ENCODE measurements around the gene TMEM248.
"Not testable (repeated sequence)": the region's sequence is repeated elsewhere in the genome, so short reads cannot be mapped to it uniquely, and the experiment has no call there.

Gene TMEM248

DNA sequence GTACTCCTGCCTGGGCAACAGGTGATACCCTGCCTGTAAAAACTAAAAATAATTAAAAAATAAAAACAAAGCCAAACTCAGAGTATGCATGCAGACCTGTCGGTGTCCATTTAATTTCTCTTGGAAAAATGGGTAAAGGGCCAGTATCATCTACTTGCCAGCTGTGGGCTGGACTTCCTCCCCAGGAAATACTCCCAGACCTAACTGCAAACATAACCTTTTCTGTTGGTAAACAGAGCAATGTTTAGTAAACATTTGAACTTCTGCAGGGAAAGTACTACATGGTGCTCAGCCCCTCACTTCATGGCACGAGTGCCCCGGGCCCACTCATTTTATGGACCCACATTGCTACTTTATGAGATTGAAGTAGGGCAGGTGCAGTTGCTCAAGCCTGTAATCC, 10.2 kb upstream of the TMEM248 start:
- DNase-seq: no peak

DNA sequence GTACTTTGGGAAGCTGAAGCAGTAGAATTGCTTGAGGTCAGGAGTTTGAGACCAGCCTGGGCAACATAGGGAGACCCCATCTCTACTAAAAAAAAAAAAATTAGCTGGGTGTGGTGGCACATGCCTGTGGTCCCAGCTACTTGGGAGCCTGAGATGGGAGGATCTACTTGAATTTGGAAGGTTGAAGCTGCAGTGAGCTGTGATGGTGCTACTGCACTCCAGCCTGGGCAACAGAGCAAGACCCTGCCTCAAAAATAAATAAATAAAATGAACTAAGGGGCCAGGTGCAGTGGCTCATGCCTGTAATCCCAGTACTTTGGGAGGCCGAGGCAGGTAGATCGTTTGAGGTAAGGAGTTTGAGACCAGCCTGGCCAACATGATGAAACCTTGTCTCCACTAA, 9.8 kb upstream of the TMEM248 start:
- not testable (repeated sequence) for DNase-seq

DNA sequence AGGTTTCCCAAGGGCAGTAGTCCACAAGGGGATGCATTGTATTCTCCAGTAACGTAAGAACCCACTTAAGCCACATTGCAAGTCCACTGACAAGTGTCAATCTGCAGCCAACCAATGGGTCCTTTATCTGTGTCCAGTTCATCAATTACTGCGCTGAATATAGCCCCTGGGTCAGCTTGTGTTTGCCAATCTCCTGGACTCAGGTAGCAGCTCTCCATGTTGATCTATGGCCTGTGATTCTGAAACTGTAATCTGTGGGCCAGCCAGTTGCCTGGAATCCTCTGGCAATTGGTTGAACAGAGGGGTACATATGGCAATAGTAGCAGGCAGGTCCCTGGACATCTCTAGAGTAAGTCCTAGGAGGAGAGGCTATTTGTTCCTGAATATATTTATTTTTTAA, 8.8 kb upstream of the TMEM248 start:
- DNase-seq: no peak

DNA sequence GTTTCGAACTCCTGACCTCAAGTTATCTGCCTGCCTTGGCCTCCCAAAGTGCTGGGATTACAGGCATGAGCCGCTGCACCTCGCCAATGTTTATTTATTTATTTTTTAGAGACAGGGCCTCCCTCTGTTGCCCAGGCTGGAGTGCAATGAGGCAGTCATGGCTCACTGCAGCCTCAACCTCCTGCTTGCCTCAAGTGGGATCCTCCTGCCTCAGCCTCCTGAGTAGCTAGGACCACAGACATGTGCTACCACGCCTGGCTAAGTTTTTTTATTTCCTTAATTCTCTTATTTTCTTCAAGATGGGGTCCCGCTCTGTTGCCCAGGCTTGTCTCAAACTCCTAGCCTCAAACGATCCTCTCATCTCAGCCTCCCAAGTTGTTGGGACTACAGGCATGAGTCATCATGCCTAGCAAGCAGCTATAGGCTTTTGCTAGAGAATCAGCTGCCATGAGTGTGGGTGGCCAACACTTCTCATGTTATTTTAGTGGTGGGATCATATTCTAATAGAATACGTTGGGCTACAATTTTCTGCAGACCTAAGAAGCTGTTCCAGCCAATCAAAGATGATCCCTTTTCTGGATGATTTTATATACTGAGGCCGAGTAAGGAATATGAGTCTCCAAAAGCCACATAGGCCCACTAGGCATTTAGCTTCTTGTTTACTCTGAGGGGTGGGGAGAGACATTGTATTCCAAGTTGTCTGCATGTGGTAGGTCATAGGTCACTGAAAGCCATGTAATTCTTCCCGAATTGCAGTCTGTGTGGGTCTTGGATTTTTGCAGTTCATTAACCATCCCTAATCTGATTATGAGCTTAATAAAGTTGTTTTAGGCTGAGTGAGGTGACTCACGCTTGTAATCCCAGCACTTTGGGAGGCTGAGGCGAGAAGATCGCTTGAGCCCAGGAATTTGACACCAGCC, 7.6 kb upstream of the TMEM248 start:
- no peak for DNase-seq

DNA sequence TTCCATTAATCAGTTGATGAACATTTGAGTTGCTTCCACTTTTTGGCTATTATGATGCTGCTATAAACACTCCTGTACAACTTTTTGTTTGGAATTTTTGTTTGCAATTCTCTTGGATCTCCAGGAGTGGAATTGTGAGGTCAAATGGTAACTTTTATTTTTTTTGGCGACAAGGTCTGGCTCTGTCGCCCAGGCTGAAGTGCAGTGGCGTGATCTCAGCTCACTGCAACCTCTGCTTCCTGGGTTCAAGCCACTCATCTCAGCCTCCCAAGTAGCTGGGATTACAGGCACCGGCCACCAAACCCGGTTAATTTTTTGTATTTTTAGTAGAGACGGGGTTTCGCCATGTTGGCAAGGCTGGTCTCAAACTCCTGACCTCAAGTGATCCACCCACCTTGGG, 3.1 kb upstream of the TMEM248 start:
- not testable (repeated sequence) for DNase-seq

DNA sequence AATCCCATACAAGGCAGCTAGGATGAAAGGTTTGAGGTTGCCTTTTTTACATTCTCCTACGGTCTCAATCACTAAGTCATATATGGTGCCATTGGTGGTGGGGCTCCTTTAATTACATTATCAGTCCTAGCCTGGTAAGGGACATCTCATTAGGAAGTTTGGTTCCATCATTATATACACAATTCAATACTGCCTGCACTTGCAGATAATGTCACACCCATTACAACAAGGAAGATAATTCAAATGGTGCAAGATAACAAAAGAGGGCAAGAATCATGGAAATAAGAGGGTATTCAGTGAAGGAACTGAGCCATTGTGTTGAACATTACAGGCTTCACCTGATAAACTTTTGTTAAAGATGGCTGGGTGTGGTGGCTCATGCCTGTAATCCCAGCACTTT, 1.7 kb upstream of the TMEM248 start:
- DNase-seq: no peak

DNA sequence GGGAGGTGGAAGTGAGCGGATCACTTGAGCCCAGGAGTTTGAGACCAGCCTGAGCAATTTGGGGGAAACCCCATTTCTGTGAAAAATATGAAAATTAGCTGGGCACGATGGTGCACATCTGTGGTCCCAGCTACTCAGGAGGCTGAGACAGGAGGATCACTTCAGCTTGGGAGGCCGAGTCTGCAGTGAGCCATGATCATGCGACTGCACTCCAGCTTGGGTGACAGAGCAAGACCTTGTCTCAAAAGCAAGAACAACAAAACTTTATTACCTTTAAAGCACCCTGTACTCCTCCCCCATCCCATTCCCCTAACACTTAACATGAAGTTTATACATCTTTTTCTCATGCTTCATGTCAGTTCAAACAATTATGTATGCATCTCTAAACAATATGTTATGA, 1.3 kb upstream of the TMEM248 start:
- DNase-seq: no peak

DNA sequence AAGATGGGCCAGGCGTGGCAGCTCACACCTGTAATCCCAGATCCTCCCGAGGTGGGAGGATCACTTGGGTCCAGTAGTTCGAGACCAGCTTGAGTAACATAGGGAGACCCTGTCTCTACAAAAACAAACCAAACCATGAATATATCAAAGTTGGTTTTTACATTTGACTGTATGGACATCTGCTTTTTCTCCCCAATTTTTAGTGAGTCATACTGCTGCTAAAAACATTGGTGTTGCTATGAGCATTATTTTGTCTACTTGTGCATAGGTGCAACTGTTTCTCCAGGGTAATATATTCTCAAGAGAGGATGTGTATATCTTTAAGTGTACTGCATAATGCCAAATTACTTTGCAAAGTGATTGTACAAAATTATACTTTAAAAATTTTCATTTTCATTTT, 769 bp upstream of the TMEM248 start:
- DNase-seq: no peak

DNA sequence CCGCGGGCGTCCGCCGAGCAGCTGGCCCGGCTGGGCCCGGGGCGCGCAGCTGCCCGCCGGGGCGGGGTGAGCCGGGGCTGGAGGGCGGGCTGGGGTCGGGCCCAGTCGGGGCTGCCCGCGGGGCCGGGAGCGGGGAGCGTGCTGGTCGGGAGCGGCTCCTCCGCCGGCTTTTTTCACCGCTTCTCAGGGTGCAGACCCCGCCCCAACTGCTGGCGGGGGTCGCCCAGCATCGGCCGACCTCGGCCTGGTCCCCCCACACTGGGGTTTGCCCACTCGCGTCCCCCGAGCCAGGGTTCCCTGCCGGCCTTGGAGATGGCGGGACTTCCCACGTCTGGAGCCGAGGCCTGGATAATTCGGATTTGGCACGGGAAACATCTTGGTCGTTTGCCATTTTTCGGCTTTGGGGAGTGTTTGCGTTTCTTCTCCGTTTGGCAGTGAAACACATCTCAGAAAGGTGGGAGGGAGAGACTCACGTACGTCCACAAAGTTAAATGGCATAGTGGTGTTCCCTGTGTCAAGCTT, 432 bp downstream of the TMEM248 start:
- DNase-seq: no peak

DNA sequence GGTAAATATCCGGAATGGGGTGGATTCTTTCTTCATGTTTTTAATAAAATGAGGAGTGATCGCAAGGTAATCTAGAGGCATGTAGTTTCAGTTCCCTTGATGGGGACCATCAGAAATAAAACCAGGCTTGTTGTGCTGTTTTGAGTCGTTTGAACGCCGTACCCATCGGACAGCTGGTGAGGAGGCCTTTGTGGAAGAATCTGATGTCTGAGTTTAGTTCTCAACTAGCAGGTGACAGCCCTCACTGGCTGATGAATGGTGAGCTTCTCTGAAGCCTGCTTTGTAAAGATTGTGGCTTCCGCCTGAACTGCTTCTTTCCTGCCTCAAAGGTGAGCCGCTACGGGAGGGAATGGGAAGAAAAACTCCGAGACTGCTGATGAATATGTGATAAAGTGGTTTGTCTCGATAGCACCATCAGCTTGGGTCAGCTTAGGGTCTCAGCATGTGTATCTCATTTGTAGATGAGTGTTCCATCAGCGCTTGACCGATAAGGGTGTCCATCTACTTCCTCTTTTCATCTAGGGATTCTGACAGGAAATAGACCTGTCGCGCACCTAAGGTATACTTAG, 977 bp downstream of the TMEM248 start:
- peak; percentile 10 for DNase-seq

DNA sequence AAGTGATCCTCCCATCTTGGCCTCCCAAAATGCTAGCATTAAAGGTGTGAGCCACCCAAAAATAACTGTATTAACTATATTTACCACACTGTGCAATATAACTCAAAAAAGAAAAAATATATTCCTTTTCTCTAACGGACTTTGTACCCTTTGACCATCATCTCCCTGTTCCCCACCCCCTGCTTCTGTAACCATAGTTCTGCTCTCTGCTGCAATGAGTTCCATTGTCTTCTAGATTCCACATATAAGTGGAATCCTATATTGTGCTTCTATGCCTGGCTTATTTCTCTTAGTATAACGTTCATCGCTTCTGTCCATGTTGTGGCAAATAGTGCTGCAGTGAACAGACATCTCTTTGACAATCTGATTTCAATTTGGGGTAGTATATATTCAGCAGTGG, 4.2 kb downstream of the TMEM248 start:
- no peak for DNase-seq

DNA sequence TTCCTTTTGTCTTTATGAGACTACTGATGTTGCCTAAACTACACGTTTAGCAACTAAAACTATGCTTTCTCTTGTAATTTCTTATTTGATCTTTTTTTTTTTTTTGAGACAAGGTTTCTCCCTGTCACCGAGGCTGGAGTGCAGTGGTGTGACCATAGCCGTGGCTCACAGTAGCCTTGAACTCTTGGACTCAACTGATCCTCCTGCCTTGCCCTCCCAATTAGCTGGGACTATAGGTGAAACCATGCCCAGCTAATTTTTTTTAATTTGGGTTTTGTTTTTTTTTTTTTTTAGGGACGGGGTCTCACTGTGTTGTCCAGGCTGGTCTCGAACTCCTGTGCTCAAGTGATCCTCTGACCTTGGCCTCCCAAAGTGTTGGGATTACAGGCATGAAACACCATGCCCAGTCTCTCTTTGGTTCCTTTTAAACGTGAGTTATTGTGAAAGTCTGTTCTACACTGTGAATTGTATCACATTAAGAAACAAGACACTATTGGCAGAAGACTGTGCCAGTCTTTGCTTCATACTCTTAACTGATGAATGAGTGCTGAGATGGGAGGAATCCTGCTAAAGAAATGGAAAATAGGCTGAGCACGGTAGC, 6.4 kb downstream of the TMEM248 start:
- DNase-seq: no peak

DNA sequence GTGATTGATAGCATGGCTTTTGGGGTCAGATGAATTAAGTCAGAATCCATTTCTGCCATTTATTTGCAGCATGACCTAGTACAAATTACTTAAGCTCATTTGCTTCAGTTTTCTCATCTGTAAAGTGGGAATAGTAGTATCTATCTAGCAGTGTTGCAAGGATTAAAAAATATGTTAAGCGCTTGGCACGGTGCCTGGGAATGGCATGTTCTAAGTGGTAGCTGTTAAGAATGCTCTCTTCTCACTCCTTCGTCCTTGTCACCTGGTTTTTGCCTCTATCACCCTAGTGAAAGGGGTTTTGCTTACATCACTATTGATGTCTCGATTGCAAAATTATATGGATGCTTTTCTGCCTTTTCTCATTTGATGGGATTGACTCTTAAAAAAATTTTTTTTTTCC, 7.4 kb downstream of the TMEM248 start:
- DNase-seq: no peak

DNA sequence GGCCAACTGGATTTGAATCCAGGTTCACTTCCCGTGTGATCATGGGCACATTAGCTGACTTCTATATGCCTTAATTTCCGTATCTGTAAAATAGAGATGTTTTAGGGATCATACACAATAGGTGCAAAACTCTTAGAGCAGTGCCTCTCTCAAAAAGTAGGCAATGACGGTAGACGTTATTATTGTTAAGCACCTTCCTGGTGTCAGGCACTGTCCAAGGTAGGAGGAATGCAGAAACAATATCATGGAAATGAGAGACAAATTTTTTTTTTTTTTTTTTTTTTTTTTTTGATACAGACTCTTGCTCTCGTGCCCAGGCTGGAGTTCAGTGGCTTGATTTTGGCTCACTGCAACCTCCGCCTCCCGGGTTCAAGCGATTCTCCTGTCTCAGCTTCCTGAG, 8.1 kb downstream of the TMEM248 start:
- no peak for DNase-seq

DNA sequence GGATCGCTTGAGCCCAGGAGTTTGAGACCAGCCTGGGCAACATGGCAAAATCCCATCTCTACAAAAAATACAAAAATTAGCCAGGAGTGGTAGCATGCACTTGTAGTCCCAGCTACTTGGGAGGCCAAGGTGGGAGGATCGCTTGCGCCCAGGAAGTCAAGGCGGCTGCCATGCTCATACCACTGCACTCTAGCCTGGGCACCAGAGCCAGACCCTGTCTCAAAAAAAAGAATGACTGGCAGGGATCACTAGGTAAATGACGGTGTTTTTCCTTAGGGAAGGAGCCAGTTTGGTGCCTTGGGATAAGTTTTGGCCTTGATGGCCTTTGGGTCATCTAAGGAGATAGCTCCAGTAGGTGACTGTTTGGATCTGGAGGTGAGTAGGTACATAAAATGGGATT, 8.9 kb downstream of the TMEM248 start:
- DNase-seq: no peak

DNA sequence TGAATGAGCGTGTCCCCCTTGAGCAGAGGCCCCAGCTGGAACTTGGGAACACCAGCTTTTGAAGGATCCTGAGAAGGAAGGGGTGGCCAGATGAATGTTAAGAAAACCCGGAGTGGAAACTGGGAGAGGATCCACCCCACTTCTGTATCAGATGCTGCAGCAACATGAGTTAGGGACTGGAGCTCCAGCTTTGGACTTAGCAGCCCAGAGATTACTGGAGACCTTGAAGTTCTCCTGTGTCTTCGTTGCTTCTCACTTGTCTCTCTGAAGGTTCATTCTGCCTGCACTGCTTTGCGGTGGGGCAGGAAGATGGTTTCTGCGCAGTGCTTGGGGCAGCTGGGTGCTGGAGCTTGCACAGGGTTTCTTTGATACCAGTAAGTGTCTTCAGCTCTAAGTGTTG, 9.3 kb downstream of the TMEM248 start:
- DNase-seq: no peak

DNA sequence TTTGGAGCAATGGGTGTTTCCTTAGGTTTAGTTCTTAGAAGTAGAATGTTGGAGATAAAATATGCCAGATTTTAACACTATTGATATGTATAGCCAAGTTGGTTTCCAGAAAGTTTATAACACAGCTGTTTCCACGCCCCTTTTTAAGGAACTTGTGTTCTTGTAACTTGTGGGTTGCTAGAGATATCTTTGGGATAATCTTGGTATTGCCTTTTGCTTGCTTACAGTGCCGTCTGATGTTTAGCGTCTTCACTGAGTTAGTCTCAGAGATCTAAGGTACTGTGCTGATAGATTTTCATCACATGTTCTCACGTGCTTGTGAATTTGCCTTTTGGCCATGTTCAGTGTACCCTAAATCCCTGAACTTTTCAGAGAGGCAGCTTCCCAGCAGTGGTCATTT, 12.4 kb downstream of the TMEM248 start:
- no peak for DNase-seq

DNA sequence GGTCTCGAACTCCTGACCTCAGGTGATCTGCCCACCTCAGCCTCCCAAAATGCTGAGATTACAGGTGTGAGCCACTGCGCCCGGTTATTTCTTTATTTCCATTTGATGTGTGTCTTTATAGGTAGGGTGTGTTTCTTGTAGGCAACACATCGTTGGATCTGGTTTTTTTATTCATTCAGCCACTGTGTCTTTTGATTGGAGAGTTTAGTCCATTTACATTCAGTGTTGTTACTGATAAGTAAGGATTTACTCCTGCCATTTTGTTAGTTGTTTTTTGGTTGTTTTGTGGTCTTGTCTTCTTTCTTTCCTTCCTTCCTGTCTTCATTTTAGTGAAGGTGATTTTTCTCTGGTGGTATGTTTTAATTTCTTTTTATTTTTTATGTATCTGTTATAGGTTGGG, 16.9 kb downstream of the TMEM248 start:
- DNase-seq: no peak

DNA sequence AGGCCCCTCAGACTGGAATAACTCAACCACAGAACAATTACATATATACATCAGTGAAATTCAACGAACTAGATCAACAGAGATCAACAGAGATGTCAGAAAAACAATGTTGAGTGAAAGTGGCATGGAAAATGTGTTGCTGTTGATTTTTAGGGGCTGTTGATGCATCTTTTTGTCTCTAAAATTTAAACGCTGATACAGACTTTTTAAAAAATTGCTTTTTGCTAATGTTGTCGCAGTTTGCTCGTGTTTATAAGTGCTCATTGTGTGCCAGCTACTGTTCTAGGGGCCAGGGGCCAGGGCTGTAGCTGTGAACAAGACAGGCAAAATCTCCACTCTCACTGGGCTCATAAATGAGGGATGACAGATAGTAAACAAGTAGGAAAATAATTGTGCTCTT, 18.3 kb downstream of the TMEM248 start:
- no peak for DNase-seq

DNA sequence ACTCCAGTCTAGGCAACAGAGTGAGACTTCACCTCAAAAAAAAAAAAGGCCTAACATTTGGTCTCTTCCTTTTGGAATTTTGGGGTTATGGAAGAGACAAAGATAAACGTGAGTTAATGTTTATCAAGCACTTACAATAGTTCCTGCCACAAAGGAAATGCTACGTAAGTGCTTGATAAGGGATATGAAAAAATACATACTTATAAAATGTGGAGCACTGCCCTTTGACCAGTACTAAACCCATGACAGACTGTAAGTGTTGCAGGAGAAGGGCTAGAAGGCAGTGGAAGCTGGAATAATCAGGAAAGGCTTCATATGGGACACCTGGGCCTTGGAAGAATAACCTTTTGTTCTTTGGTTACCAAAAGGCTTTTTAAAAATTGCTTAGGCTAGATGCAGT, 25.5 kb downstream of the TMEM248 start:
- no peak for DNase-seq

DNA sequence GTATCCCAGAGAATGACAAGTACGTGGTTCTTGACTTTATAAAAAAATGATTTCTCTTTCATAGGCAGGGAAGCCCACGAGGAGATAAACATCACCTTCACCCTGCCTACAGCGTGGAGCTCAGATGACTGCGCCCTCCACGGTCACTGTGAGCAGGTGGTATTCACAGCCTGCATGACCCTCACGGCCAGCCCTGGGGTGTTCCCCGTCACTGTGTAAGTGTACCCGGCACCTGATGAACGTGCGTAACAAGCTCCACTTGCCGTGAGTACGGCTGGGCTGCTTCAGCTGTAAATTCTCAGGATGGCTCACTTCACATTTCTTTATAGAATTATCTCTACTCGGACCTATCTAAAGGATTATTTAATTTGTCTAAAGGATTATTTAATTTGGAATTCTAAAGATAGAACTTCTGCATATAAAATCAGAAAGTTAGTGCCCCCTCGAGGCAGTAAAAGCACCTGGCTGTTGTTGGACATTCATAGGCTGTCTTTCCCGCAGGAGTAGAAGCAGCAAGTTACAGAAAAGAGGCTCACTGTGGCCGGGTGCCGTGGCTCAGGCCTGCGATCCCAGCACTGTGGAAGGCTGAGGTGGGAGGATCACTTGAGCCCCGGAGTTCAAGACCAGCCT, 27.6 kb downstream of the TMEM248 start:
- no peak for DNase-seq

DNA sequence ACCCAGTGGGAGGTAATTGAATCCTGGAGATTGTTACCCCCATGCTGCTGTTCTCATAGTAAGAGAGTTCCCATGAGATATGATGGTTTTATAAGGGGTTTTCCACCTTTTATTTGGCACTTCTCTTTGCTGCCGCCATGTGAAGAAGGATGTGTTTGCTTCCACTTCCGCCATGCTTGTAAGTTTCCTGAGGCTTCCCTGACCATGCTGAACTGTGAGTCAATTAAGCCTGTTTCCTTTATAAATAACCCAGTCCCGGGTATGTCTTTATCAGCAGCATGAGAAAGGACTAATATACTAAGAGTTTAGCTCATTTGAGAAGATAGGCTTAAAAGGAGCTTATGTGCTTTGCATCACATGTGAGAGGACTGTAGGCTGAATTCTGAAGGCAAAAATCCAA, 29.3 kb downstream of the TMEM248 start:
- DNase-seq: no peak

DNA sequence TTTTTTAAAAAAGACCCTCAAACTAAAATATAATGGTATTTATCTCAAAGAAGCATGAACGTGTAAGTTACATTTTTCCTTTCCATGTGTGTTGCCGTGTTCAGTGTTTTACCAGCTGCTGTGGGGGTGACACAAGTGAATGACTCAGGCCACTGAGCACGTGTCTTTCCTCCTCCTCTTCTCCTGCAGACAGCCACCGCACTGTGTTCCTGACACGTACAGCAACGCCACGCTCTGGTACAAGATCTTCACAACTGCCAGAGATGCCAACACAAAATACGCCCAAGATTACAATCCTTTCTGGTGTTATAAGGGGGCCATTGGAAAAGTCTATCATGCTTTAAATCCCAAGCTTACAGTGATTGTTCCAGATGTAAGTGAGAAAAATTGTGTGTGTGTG, 29.7 kb downstream of the TMEM248 start:
- no peak for DNase-seq

Data from activated CD4-positive, alpha-beta T cell treated with anti-CD3 and anti-CD28 coated beads for 1 hour (primary cell).